ENCODE measurements around the gene RABGAP1. TPM values are rescaled to one million over a fixed set of nuclear protein-coding genes. Genes with fewer than 3 reads are reported as not detected.
A peak's percentile ranks its signal among the peaks of the same experiment; 100 is the strongest.

The RABGAP1 gene
- total RNA-seq, 1 donor from 2014 or later: 31.9 TPM

- Histone ChIP-seq H3K27me3 (ENCODE audit: control insufficient read depth, insufficient read depth, low read length) (no peaks in the 10 kb centered on the region), H3K4me3 (ENCODE audit: low read depth, low read length) (no peak overlapping the region), H3K36me3 (ENCODE audit: control insufficient read depth, insufficient read depth, low read length) (no peaks in the 10 kb centered on the region)
- TF ChIP-seq CTCF (IDR thresholded peaks at IDR 0.05; ENCODE audit: insufficient read depth, low read length, severe bottlenecking): no peak
- no peak for DNase-seq (ENCODE audit: low read depth)
- no peak for FAIRE-seq
Observed at GRCh38 chr9:123149067-123149466, 208.2 kb downstream of the RABGAP1 start.

- H3K27me3 ChIP-seq (ENCODE audit: control insufficient read depth, insufficient read depth, low read length): no peaks in the 10 kb centered on the region
- FAIRE-seq: no peak
Observed at GRCh38 chr9:123150708-123151503, 210.1 kb downstream of the RABGAP1 start.

More at GRCh38 chr9:123150708-123151503, 210.1 kb downstream of the RABGAP1 start:
- no peaks in the 10 kb centered on the region for H3K36me3 ChIP-seq (ENCODE audit: control insufficient read depth, insufficient read depth, low read length)
- peak; percentile 30 for DNase-seq (ENCODE audit: low read depth)
- no peak for TF ChIP-seq CTCF (IDR thresholded peaks at IDR 0.05; ENCODE audit: insufficient read depth, low read length, severe bottlenecking)
- H3K4me3 ChIP-seq (ENCODE audit: low read depth, low read length): no peak overlapping the region

Other genes with a start within 250 kb of the RABGAP1 start
- gene OR1L4, start 217.0 kb upstream of the RABGAP1 start, total RNA-seq: not detected in 2 replicates
- gene OR1L6, start 198.7 kb upstream of the RABGAP1 start, total RNA-seq: not detected in 2 replicates
- gene OR5C1, start 152.1 kb upstream of the RABGAP1 start, total RNA-seq: not detected in 2 replicates
- gene OR1K1, start 140.9 kb upstream of the RABGAP1 start, total RNA-seq: not detected in 2 replicates
- gene PDCL, start 112.4 kb upstream of the RABGAP1 start, total RNA-seq: 31.4 and 31.6 TPM in 2 replicates
- gene RC3H2, start 35.7 kb upstream of the RABGAP1 start, total RNA-seq: 43.2 and 63.6 TPM in 2 replicates
- gene ZBTB6, start 27.7 kb upstream of the RABGAP1 start, total RNA-seq: 14.3 and 15.3 TPM in 2 replicates
- 2.3 and 2.4 TPM in 2 replicates for gene ZBTB26, start 9.5 kb upstream of the RABGAP1 start, total RNA-seq
- gene GPR21, start 92.6 kb downstream of the RABGAP1 start, total RNA-seq: 1.3 and 1.8 TPM in 2 replicates